Measurements from ENCODE around the gene PRKAG2. TPM values are rescaled to one million over a fixed set of nuclear protein-coding genes. Genes with fewer than 3 reads are reported as not detected.

Gene PRKAG2
- total and polyA plus RNA-seq, 2 of the 8 experiments (the other 6 are each of a cell fraction or from before 2014, with no cell fraction given) = 7.5 to 18.1 TPM

- Histone ChIP-seq H3K36me3 (ENCODE audit: control insufficient read depth in 2 of 4, insufficient read depth in 4 of 4, low read length in 3 of 4) (no peaks in the 10 kb centered on the region), H4K5ac (ENCODE audit: insufficient read length, low read depth, low read length) (no peak overlapping the region), H3K23ac (ENCODE audit: insufficient read length) (no peak overlapping the region), H3K79me2 (ENCODE audit: control insufficient read depth in 1 of 2, insufficient read depth in 2 of 2, low read length in 2 of 2) (no peaks in the 10 kb centered on the region), H2BK5ac (ENCODE audit: low read depth, low read length) (no peak overlapping the region), H2BK12ac (ENCODE audit: low read depth, low read length) (no peak overlapping the region), H4K91ac (replicated peaks; ENCODE audit: insufficient read length, low read length) (no peak overlapping the region), H3K14ac (ENCODE audit: insufficient read length) (no peak overlapping the region), H2BK120ac (replicated peaks; ENCODE audit: low read depth, low read length) (no peak overlapping the region), H3K4me3 (ENCODE audit: extremely low read depth in 1 of 4, insufficient read depth in 2 of 4, low read depth in 3 of 4, low read length in 4 of 4) (peak overlapping the region in 1 of 4 experiments; percentile 84; a peak in 1 of 8 replicates), H4K8ac (ENCODE audit: extremely low read depth, insufficient read depth, low read length) (no peak overlapping the region), H4K20me1 (replicated peaks in 1 of 2; ENCODE audit: control insufficient read depth in 1 of 2, insufficient read depth in 2 of 2, low read length in 2 of 2) (peaks cover 0 to 5% of the 10 kb centered on the region in 2 experiments), H3K79me1 (ENCODE audit: low read depth, low read length) (no peaks in the 10 kb centered on the region; the same call in 1 of the 2 replicates), H2AK5ac (ENCODE audit: low read depth, low read length) (no peak overlapping the region), H3K4me1 (replicated peaks in 1 of 4; ENCODE audit: control insufficient read depth in 3 of 4, insufficient read depth in 4 of 4, low read length in 3 of 4) (peaks cover 2 to 17% (median 11%) of the 10 kb centered on the region in 4 experiments), H3K9ac (replicated peaks in 1 of 4; ENCODE audit: extremely low read depth in 1 of 4, low read depth in 3 of 4, low read length in 3 of 4) (no peak overlapping the region), H3K23me2 (ENCODE audit: low read depth, low read length) (peaks cover 4% of the 10 kb centered on the region; the same call in 1 of the 2 replicates), H3K9me3 (ENCODE audit: insufficient read depth in 2 of 2, low read depth in 1 of 2, low read length in 1 of 2) (peaks cover 0 to 3% of the 10 kb centered on the region in 2 experiments; a peak in 1 of 4 replicates), H3K56ac (replicated peaks; ENCODE audit: insufficient read length, low read depth, low read length) (no peak overlapping the region), H2AFZ (ENCODE audit: low read length) (no peak overlapping the region), H2BK15ac (ENCODE audit: low read length) (no peak overlapping the region), H3K4ac (replicated peaks; ENCODE audit: insufficient read length, low read depth, low read length) (no peak overlapping the region), H3K27me3 (replicated peaks in 1 of 4; ENCODE audit: control insufficient read depth in 3 of 4, extremely low read depth in 1 of 4, insufficient read depth in 3 of 4, low read length in 3 of 4) (peaks cover 0 to 25% (median 13%) of the 10 kb centered on the region in 4 experiments; a peak in 5 of 7 replicates), H2BK20ac (ENCODE audit: low read length) (no peak overlapping the region), H3K4me2 (ENCODE audit: insufficient read depth in 1 of 2, low read depth in 2 of 2, low read length in 2 of 2) (peak overlapping the region; percentile 67 to 91; a peak in 3 of 4 replicates), H3K27ac (ENCODE audit: low read depth, low read length) (no peak overlapping the region), H3K18ac (ENCODE audit: extremely low read depth, low read length) (no peak overlapping the region)
- WGBS, 2 experiments (ENCODE audit: extremely low coverage in 1 of 2, insufficient coverage in 1 of 2, insufficient read length in 1 of 2, insufficient replicate concordance in 2 of 2, low coverage in 1 of 2, low lambda C conversion rate in 2 of 2, missing lambda C conversion rate in 1 of 2) = 89% methylated on average over 5 of the region's 5 CpGs; no CpG with 5 or more reads in 1 of the 2 experiments
- CTCF ChIA-PET (ENCODE audit: partially characterized antibody) = interaction anchor here (1.0 to 10.8 kb wide), 9 partner anchors 8 to 130 kb away, joined by 3 to 107 read pairs (median 8); no protein-coding TSS in a partner anchor
- FAIRE-seq (no peak), DNase-seq (ENCODE audit: low read depth in 1 of 2, low spot score in 2 of 2) (no peak)
- TF ChIP-seq KDM1A (IDR thresholded peaks at IDR 0.05; ENCODE audit: borderline replicate concordance, low read length) = peak; percentile 88
- TF ChIP-seq E2F6 (IDR thresholded peaks at IDR 0.05) = no peak
- POLR2A ChIA-PET (ENCODE audit: partially characterized antibody) = no interaction called here
Observed at GRCh38 chr7:151630358-151630757, 246.6 kb downstream of the PRKAG2 start.

Measured in H1 (cell line).